K562 (cell line): ENCODE results near the gene WNT11. TPM values are rescaled to one million over a fixed set of nuclear protein-coding genes. Genes with fewer than 3 reads are reported as not detected.
A peak's percentile ranks its signal among the peaks of the same experiment; 100 is the strongest.

Source experiments
- ATAC-seq: fragments of 200-7000 bp; cut with Tn5 transposase; 3 replicates; pipeline ENCODE4 v1.9.1; 2020; ENCODE audit warnings: moderate library complexity
- BruUV-seq: library from RNA; stranded (reverse); fragments of 400-500 nt; replicated peaks from 2 replicates; lab custom pipeline; 2021; lab: Mats Ljungman, UMichigan
- CTCF ChIA-PET: fragments of 300-600 bp; formaldehyde crosslinking; extraction: SDS; loops from one replicate; lab custom pipeline; 2021; ENCODE audit warnings: low intra/inter-chr PET ratio; lab: Yijun Ruan, JAX
- POLR2A ChIA-PET: fragments of 300-600, 350-650 bp; sonication (Branson Sonifier 250); formaldehyde crosslinking; extraction: SDS; loops from one replicate; lab custom pipeline; 2021; ENCODE audit warnings: antibody characterized with exemption, inconsistent platforms; lab: Yijun Ruan, JAX
- DNase-seq, 4 experiments: peaks; one replicate each; pipeline versions ENCODE4 v3.0.0 to v3.0.0-alpha.2; 2011 to 2018; ENCODE audit warnings: low spot score in 3 of 4, mixed read lengths in 3 of 4; ENCODE audit errors: extremely low read depth in 1 of 4
- FAIRE-seq: peaks from 2 replicates; lab custom pipeline; 2011; peaks lifted over from hg19 to GRCh38; lab: Jason Lieb, UNC
- H2AFZ ChIP-seq: 2 replicates; pipeline ENCODE4 v1.6.0; 2011; ENCODE audit warnings: low read depth, low read length, control low read depth, inconsistent platforms
- H3K27ac ChIP-seq: fragments of 200-600 bp; 3 replicates; pipeline ENCODE4 v1.8.0; 2011; ENCODE audit warnings: low read depth, mild to moderate bottlenecking, control low read depth, inconsistent platforms, low read length, moderate library complexity, mixed read lengths; ENCODE audit errors: extremely low read depth
- H3K27me3 ChIP-seq, 2 experiments: fragments of 300-600 bp in 1 of 2; 2 replicates in 1 of 2; 3 replicates in 1 of 2; pipeline versions ENCODE4 v1.6.0 to v1.8.0; 2011; ENCODE audit warnings: inconsistent platforms in 2 of 2, low read length in 2 of 2, mild to moderate bottlenecking in 1 of 2, mixed read lengths in 1 of 2, moderate library complexity in 1 of 2; ENCODE audit not compliant: control insufficient read depth in 2 of 2, insufficient read depth in 2 of 2
- H3K36me3 ChIP-seq: fragments of 300-600 bp; 3 replicates; pipeline ENCODE4 v1.8.0; 2011; ENCODE audit warnings: mild to moderate bottlenecking, low read length, inconsistent platforms; ENCODE audit not compliant: control insufficient read depth, insufficient read depth
- H3K4me1 ChIP-seq, 2 experiments: fragments of 200-600 bp in 1 of 2; replicated peaks in 1 of 2; 2 replicates in 1 of 2; 3 replicates in 1 of 2; pipeline versions ENCODE4 v1.5.1 to v1.8.0; 2011; ENCODE audit warnings: inconsistent platforms in 2 of 2, low read length in 2 of 2, mild to moderate bottlenecking in 1 of 2, mixed read lengths in 1 of 2, moderate library complexity in 1 of 2; ENCODE audit not compliant: control insufficient read depth in 2 of 2, insufficient read depth in 2 of 2
- H3K4me2 ChIP-seq: 2 replicates; pipeline ENCODE4 v1.6.1; 2011; ENCODE audit warnings: low read length, control low read depth, inconsistent platforms, mixed read lengths; ENCODE audit not compliant: insufficient read depth
- H3K4me3 ChIP-seq: fragments of 200-600 bp; sonication (generic), shearing (Covaris generic); 2 replicates; pipeline ENCODE4 v1.5.1; 2016; ENCODE audit warnings: control low read depth, inconsistent platforms
- H3K79me2 ChIP-seq: fragments of 200-600 bp; 3 replicates; pipeline ENCODE4 v1.8.0; 2011; ENCODE audit warnings: low read length, inconsistent platforms; ENCODE audit not compliant: control insufficient read depth, insufficient read depth
- H3K9ac ChIP-seq, 2 experiments: 2 replicates each; pipeline versions ENCODE4 v1.6.0 to v1.6.1; 2011; ENCODE audit warnings: low read depth in 2 of 2, low read length in 2 of 2, control low read depth in 1 of 2, inconsistent platforms in 1 of 2, mild to moderate bottlenecking in 1 of 2, mixed read lengths in 1 of 2; ENCODE audit not compliant: insufficient read depth in 1 of 2
- H3K9me1 ChIP-seq: one replicate; pipeline ENCODE4 v1.6.0; 2011; ENCODE audit warnings: inconsistent platforms, mild to moderate bottlenecking, low read length, moderate library complexity; ENCODE audit not compliant: control insufficient read depth, insufficient read depth
- H3K9me3 ChIP-seq: replicated peaks from 2 replicates; pipeline ENCODE4 v1.5.1; 2011; ENCODE audit warnings: low read depth, low read length, inconsistent platforms; ENCODE audit not compliant: control insufficient read depth, insufficient read depth
- H4K20me1 ChIP-seq: replicated peaks from 2 replicates; pipeline ENCODE4 v1.6.1; 2011; ENCODE audit warnings: low read length, inconsistent platforms, mixed read lengths; ENCODE audit not compliant: control insufficient read depth, insufficient read depth
- CBX8 ChIP-seq: fragments of 200-600 bp; sonication (generic); IDR thresholded peaks from 2 replicates; pipeline ENCODE4 v1.6.1; 2012; ENCODE audit warnings: borderline replicate concordance, mixed run types, low read depth, mild to moderate bottlenecking, moderate library complexity, mixed read lengths, low read length, control low read depth, inconsistent platforms; ENCODE audit not compliant: poor library complexity, severe bottlenecking; ENCODE audit errors: extremely low read depth
- GTF2E2 ChIP-seq: fragments of 200-800 bp; sonication (Bioruptor generic); IDR thresholded peaks from 2 replicates; pipeline ENCODE4 v1.6.1; 2016; ENCODE audit warnings: missing genetic modification characterization, missing compliant biosample characterization
- HOXB6 ChIP-seq: fragments of 250-450 bp; sonication (Bioruptor Pico); IDR thresholded peaks from 2 replicates; pipeline ENCODE4 v1.5.1; 2022; ENCODE audit warnings: mild to moderate bottlenecking, borderline replicate concordance
- NR1H2 ChIP-seq: sonication (generic); formaldehyde crosslinking; IDR thresholded peaks from 2 replicates; pipeline ENCODE4 v1.4.0; 2020; ENCODE audit warnings: mild to moderate bottlenecking, missing genetic modification reagents
- PURB ChIP-seq: sonication (generic); formaldehyde crosslinking; IDR thresholded peaks from 2 replicates; pipeline ENCODE4 v1.9.0; 2021; ENCODE audit warnings: low read depth, mild to moderate bottlenecking, missing genetic modification reagents
- SMAD4 ChIP-seq: fragments of 250-450 bp; sonication (Bioruptor Pico); conservative IDR thresholded peaks from 2 replicates; pipeline ENCODE4 v1.8.0; 2021; ENCODE audit warnings: inconsistent platforms, mild to moderate bottlenecking, moderate library complexity
- SMC3 ChIP-seq: conservative IDR thresholded peaks from 2 replicates; pipeline ENCODE4 v1.6.1; 2011; ENCODE audit warnings: low read depth, low read length, improper control_type of control experiment; ENCODE audit not compliant: insufficient read depth
- ZNF133 ChIP-seq: fragments of 250-450 bp; sonication (Bioruptor Pico); IDR thresholded peaks from 2 replicates; pipeline ENCODE4 v1.4.0; 2020; ENCODE audit warnings: mild to moderate bottlenecking
- WGBS: fragments of 100-300 bp; shearing (Covaris generic); methylation state at CpG from one replicate; pipeline ENCODE4 v1.1.6; 2016; ENCODE audit warnings: low coverage, mixed read lengths; ENCODE audit not compliant: insufficient coverage; ENCODE audit errors: missing lambda C conversion rate; 5-methylcytosine and 5-hydroxymethylcytosine counted together
- in situ Hi-C: fragments of 300-500 bp; cut with MboI; formaldehyde crosslinking; loops from 4 replicates; pipeline ENCODE4 v1.15.0; 2018; ENCODE audit warnings: inconsistent platforms, mixed read lengths
- intact Hi-C: fragments of 100-400 bp; cut with micrococcal nuclease; formaldehyde crosslinking; loops from 2 replicates; pipeline ENCODE4 v1.14.2; 2022
- polyA plus RNA-seq, 8 experiments: library from polyadenylated mRNA; depleted of rRNA in 4 of 8; stranded (reverse) in 5 of 8; unstranded in 3 of 8; fragments of >200 nt; fragmentation: Nextera tagmentation in 2 of 8; fragmentation: Illumina TruSeq in 1 of 8; extraction: Ambion mirVana in 2 of 8; extraction: Trizol in 1 of 8; gene quantifications; 2 replicates each; pipeline versions ENCODE4 v1.2.1 to v1.2.3, GENCODE V29; 2011 to 2014; ENCODE audit warnings: inconsistent platforms in 1 of 8, missing spikeins in 1 of 8
- total RNA-seq, 7 experiments: library from RNA; depleted of rRNA in 6 of 7; stranded (reverse); fragments of >200 nt in 6 of 7; fragmentation: Illumina TruSeq in 2 of 7; extraction: Trizol in 2 of 7; gene quantifications; 2 replicates each; pipeline versions ENCODE4 v1.2.1 to v1.2.3, GENCODE V29; 2011 to 2021; ENCODE audit warnings: low replicate concordance in 1 of 7

WNT11 gene
- total and polyA plus RNA-seq, 9 of the 15 experiments (the other 6 are each of a cell fraction or from before 2014, with no cell fraction given): 0.03 to 0.20 (median 0.09) TPM; not detected in 4

DNA sequence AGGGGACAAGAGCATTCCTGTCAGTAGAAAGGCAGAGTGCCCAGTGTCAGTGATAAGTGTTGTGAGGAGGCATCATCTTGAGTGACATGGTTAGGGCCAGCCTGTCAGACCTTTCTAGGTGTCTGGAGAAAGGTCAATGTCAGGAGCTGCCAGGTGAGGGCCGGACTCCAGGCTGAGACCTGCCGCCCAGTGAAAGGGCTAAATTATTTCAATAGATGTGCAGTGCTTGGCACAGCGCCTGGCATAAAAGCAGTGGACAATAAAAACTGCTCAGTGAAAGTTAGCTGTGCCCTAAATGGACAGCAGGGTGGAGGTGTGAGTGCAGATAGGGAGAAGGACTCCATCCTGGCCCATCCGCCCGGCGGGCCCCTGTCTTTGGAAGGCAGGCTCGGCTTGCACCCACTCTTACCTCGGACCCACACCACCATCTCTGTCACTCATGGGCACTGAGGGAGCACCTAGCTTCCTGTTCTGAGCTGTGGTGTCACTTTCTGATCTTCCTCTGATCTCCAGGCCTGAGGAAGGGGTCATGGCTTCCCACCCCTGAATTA lies 23.5 kb upstream of the WNT11 start:
- no peak overlapping the region for H3K4me2 ChIP-seq
- CTCF ChIA-PET: no interaction called here
- H3K27me3 ChIP-seq: no peaks in the 10 kb centered on the region
- H3K27ac ChIP-seq: no peak overlapping the region
- peaks cover 12 to 25% of the 10 kb centered on the region in 2 experiments for H3K4me1 ChIP-seq
- no peaks in the 10 kb centered on the region for H3K9me3 ChIP-seq
- BruUV-seq: no TSS peak
- DNase-seq: no peak
- H4K20me1 ChIP-seq: no peaks in the 10 kb centered on the region
- peak overlapping the region in 1 of 2 experiments; percentile 57; a peak in 1 of 4 replicates for H3K9ac ChIP-seq
- no peak overlapping the region for H2AFZ ChIP-seq
- H3K79me2 ChIP-seq: no peaks in the 10 kb centered on the region
- no peaks in the 10 kb centered on the region for H3K9me1 ChIP-seq
- POLR2A ChIA-PET: no interaction called here
- H3K4me3 ChIP-seq: no peak overlapping the region
- FAIRE-seq: no peak
- ATAC-seq: no peak
- WGBS: 54% methylated on average over 8 of the region's 8 CpGs
- no peak for TF ChIP-seq SMAD4 (CRISPR knock-in tag)
- no peak for TF ChIP-seq GTF2E2 (tag)
- TF ChIP-seq ZNF133: no peak
- intact Hi-C loops (no loop called here), in situ Hi-C loops (no loop called here)
- H3K36me3 ChIP-seq: no peaks in the 10 kb centered on the region

DNA sequence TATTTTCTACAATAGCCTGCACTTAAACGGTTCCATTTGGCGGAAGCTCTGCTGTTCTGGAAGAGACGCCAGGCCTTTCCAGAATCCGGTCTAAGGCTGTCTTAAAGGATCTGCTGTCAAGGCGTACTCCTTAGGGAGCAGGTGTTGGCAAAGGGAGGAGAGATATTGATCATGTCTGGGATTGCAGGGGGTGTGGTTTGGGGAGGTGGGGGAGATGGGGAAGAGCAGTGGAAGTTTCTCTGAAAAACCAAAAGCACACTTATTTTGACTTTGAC lies 22.5 kb upstream of the WNT11 start:
- Histone ChIP-seq H3K9me3 (no peaks in the 10 kb centered on the region), H3K27me3 (no peaks in the 10 kb centered on the region), H3K9me1 (no peaks in the 10 kb centered on the region), H3K4me2 (no peak overlapping the region), H3K4me1 (peaks cover 2 to 19% of the 10 kb centered on the region in 2 experiments; a peak in 4 of 5 replicates), H4K20me1 (no peaks in the 10 kb centered on the region), H3K9ac (no peak overlapping the region), H2AFZ (no peak overlapping the region), H3K27ac (no peak overlapping the region), H3K36me3 (no peaks in the 10 kb centered on the region), H3K4me3 (no peak overlapping the region), H3K79me2 (no peaks in the 10 kb centered on the region)
- BruUV-seq: no TSS peak
- intact Hi-C loops (no loop called here), in situ Hi-C loops (no loop called here)
- DNase-seq (no peak), FAIRE-seq (no peak), ATAC-seq (no peak)
- CTCF ChIA-PET: interaction anchor here (0.6 kb wide), 1 partner anchor 421 kb away, joined by 4 read pairs; no protein-coding TSS in a partner anchor
- no peak for TF ChIP-seq HOXB6
- no peak for TF ChIP-seq NR1H2 (CRISPR knock-in tag)
- no peak for TF ChIP-seq SMC3
- no peak for TF ChIP-seq PURB (CRISPR knock-in tag)
- no peak for TF ChIP-seq CBX8
- 48% methylated on average over 5 of the region's 5 CpGs for WGBS
- POLR2A ChIA-PET: interaction anchor here (1.9 kb wide), 1 partner anchor 10 kb away, joined by 6 read pairs; no protein-coding TSS in a partner anchor
